Cardiac muscle cell (in vitro differentiated cells and primary cell): ENCODE data around the gene UQCC2. TPM values are rescaled to one million over a fixed set of nuclear protein-coding genes. Genes with fewer than 3 reads are reported as not detected.

Experiments
- DNase-seq, 2 donors: peaks; one replicate each; pipeline versions ENCODE4 v3.0.0 to v3.0.0-alpha.2; 2010 to 2017; ENCODE audit warnings: low read depth in 1 of 2, low spot score in 1 of 2
- H3K27ac ChIP-seq: fragments of 200-600 bp; sonication (generic); 2 replicates; pipeline ENCODE4 v1.5.1; 2016
- H3K27me3 ChIP-seq: fragments of 200-600 bp; sonication (generic); 2 replicates; pipeline ENCODE4 v1.6.0; 2016; ENCODE audit warnings: control low read depth
- H3K36me3 ChIP-seq: fragments of 200-600 bp; sonication (generic); 2 replicates; pipeline ENCODE4 v1.5.1; 2016; ENCODE audit warnings: control low read depth
- H3K4me1 ChIP-seq: fragments of 200-600 bp; sonication (generic); 2 replicates; pipeline ENCODE4 v1.8.1; 2017; ENCODE audit warnings: low read depth, mild to moderate bottlenecking, mixed run types
- H3K4me3 ChIP-seq: fragments of 200-600 bp; sonication (generic); 2 replicates; pipeline ENCODE4 v1.5.1; 2016; ENCODE audit warnings: mild to moderate bottlenecking
- H3K9me3 ChIP-seq: fragments of 200-600 bp; sonication (generic); 2 replicates; pipeline ENCODE4 v1.5.1; 2017; ENCODE audit warnings: low read depth, mild to moderate bottlenecking, control low read depth
- polyA plus RNA-seq: library from polyadenylated mRNA; unstranded; fragments of >200 nt; fragmentation: Nextera tagmentation; extraction: Ambion mirVana; gene quantifications from 2 replicates; pipeline ENCODE4 v1.2.1, GENCODE V29; 2016
- total RNA-seq: library from RNA; depleted of rRNA; stranded (reverse); fragments of >200 nt; gene quantifications from 2 replicates; pipeline ENCODE4 v1.2.3, GENCODE V29; 2016
- TF ChIP-seq, protein P1 (sequence below): IDR thresholded peaks from 2 replicates; pipeline ENCODE4 v1.5.1; 2012; ENCODE audit warnings: low read depth, mild to moderate bottlenecking, low read length

UQCC2 gene
- total and polyA plus RNA-seq, 2 experiments from 2014 or later: 40.1 to 232 TPM

DNA sequence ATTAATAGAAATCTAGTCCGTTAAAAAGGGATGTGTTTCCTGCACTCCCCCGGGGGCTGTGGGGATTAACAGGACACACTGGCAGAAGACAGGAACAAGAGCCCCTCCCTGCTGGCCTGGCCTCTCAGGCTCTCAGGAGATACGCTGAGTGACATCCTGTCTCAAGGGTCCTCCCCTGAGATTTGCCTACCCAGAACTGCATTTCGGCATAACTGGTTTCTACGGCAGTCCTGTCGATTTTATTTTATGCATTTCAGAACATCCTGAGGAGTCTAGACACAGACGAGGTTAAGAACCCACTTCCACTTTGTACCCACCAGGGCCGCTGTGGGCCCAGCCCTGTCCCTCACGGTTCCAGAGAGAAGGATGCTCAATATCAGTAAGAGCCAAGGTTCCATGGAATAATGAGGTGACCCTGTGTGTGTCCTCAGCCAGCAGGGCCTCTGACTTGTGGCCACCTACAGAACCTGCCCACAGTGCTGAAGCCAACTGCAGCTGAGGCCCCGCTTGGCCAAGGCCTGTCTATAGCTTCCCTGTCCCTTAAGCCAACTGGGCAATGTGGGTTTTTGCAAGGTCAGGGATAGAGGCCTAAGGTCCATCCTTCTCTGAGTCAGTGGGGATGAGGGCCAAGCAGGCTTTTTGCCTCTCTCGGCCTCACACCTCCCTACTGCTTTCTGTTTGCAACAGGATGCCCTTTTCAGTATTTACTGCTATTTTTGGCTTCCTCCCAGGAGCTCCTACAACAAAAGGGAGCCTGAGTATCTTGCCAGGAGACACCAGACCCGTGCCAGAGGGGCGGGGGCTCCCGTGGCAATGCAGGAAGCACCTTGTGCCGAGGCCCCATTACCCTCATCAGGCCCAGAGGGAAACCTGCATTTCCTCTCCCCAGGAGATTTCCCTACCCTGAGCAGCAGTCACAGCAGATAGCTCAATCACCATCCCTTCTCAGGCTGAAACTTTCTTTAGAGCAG lies 14.7 kb downstream of the UQCC2 start:
- no peaks in the 10 kb centered on the region for H3K9me3 ChIP-seq
- no peaks in the 10 kb centered on the region for H3K36me3 ChIP-seq
- no peak overlapping the region for H3K4me3 ChIP-seq
- peak in 1 of 2 donors; percentile 88 for DNase-seq
- peaks cover 43% of the 10 kb centered on the region for H3K4me1 ChIP-seq
- TF ChIP-seq, protein P1, sequence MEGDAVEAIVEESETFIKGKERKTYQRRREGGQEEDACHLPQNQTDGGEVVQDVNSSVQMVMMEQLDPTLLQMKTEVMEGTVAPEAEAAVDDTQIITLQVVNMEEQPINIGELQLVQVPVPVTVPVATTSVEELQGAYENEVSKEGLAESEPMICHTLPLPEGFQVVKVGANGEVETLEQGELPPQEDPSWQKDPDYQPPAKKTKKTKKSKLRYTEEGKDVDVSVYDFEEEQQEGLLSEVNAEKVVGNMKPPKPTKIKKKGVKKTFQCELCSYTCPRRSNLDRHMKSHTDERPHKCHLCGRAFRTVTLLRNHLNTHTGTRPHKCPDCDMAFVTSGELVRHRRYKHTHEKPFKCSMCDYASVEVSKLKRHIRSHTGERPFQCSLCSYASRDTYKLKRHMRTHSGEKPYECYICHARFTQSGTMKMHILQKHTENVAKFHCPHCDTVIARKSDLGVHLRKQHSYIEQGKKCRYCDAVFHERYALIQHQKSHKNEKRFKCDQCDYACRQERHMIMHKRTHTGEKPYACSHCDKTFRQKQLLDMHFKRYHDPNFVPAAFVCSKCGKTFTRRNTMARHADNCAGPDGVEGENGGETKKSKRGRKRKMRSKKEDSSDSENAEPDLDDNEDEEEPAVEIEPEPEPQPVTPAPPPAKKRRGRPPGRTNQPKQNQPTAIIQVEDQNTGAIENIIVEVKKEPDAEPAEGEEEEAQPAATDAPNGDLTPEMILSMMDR: no peak
- H3K27ac ChIP-seq: peak overlapping the region; percentile 81
- H3K27me3 ChIP-seq: no peaks in the 10 kb centered on the region

DNA sequence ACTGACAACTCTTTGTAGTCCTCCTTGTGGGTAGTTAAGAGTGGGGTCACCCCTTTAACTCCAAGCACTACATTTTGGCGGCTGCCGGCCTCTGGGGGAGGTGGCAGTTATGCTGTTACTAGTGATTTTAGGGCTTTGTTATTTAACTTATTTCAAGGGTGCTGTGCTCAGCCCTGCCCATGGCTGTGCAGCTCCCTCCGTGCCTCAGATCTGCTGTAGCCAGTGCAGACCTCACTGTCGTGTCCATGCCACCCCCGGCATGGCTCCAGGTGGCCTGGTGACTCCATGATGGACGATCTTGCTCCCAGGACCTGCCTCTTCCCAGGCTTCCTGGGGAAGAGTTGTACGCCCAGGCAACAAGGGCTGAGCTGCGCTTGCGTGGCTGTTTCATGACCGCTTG lies 15.4 kb downstream of the UQCC2 start:
- no peak overlapping the region for H3K27ac ChIP-seq

DNA sequence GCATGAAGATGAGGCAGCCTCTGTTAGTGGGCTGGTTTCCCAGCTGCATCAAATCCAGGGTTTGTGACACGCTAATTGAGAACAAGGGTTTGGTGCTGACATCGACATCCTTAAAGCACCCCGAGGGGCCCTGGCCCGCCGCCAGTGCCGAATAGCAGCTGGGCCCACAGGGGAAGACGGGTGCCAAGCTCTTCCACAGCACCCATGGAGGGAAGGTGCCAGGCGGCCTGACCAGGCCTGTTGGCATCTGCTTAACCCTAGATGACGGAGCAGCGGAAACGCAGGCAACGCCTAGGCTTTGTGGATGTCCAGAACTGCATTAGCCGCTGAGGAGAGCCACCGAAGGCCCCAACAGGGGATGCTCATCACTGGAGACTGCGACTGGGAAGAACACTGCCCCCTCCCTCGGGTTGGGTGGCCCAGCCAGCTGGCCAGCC lies 16.0 kb downstream of the UQCC2 start:
- Histone ChIP-seq H3K4me3 (no peak overlapping the region), H3K27ac (peak overlapping the region; percentile 91), H3K36me3 (no peaks in the 10 kb centered on the region), H3K27me3 (no peaks in the 10 kb centered on the region), H3K4me1 (peaks cover 51% of the 10 kb centered on the region), H3K9me3 (no peaks in the 10 kb centered on the region)
- DNase-seq: no peak
- TF ChIP-seq, protein P1: no peak

More for the DNA sequence above, 15.4 kb downstream of the UQCC2 start:
- H3K4me3 ChIP-seq: no peak overlapping the region
- H3K27me3 ChIP-seq: no peaks in the 10 kb centered on the region
- no peaks in the 10 kb centered on the region for H3K9me3 ChIP-seq
- no peak for DNase-seq
- H3K36me3 ChIP-seq: no peaks in the 10 kb centered on the region
- TF ChIP-seq, protein P1: no peak
- peaks cover 51% of the 10 kb centered on the region for H3K4me1 ChIP-seq

GRCh38 chr6:33694977-33695376 lies 16.5 kb downstream of the UQCC2 start:
- H3K9me3 ChIP-seq: no peaks in the 10 kb centered on the region
- no peak for DNase-seq
- H3K36me3 ChIP-seq: no peaks in the 10 kb centered on the region
- TF ChIP-seq, protein P1: no peak
- H3K27me3 ChIP-seq: no peaks in the 10 kb centered on the region
- peak overlapping the region; percentile 91 for H3K27ac ChIP-seq
- peaks cover 51% of the 10 kb centered on the region for H3K4me1 ChIP-seq
- H3K4me3 ChIP-seq: no peak overlapping the region

DNA sequence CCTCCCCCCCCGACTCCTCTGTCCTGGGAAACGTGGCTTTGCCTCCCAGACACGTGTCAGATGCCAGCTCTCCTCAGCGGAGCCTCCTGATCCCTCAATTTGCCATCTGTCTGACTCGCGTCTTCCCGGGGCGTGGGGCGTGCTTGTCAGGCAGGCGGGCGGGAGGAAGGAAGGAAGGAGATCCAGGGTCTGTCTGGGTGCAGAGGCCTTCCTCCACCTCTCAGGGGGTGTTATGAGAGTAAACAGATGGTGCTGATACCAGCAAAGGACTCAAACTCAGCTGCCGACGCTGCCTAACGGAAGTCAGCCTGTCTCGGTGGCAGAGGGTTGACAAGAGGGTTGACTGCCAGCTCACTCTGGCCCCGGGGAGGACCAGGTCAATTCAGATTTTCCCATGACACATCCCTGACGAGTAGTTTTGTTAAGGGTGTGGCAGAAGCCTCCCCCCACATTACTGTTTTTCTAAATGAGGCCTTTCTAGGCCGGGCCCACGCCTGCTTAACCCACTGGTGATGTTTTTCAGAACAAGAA lies 17.0 kb downstream of the UQCC2 start:
- peak; percentile 30 to 46 for DNase-seq
- H3K9me3 ChIP-seq: no peaks in the 10 kb centered on the region
- peak overlapping the region; percentile 91 for H3K27ac ChIP-seq
- TF ChIP-seq, protein P1: no peak
- no peaks in the 10 kb centered on the region for H3K27me3 ChIP-seq
- no peaks in the 10 kb centered on the region for H3K36me3 ChIP-seq
- H3K4me3 ChIP-seq: no peak overlapping the region
- H3K4me1 ChIP-seq: peaks cover 51% of the 10 kb centered on the region
